HG03432 (cell line): ENCODE measurements around the gene SHKBP1.
"Not testable (repeated sequence)": the region's sequence is repeated elsewhere in the genome, so short reads cannot be mapped to it uniquely, and the experiment has no call there.

Experiments used
- ATAC-seq: cut with Tn5 transposase; IDR thresholded peaks from one replicate; pipeline ENCODE4 v1.9.1; 2021; ENCODE audit warnings: mild to moderate bottlenecking, moderate library complexity; ENCODE audit not compliant: unreplicated experiment

The SHKBP1 gene

DNA sequence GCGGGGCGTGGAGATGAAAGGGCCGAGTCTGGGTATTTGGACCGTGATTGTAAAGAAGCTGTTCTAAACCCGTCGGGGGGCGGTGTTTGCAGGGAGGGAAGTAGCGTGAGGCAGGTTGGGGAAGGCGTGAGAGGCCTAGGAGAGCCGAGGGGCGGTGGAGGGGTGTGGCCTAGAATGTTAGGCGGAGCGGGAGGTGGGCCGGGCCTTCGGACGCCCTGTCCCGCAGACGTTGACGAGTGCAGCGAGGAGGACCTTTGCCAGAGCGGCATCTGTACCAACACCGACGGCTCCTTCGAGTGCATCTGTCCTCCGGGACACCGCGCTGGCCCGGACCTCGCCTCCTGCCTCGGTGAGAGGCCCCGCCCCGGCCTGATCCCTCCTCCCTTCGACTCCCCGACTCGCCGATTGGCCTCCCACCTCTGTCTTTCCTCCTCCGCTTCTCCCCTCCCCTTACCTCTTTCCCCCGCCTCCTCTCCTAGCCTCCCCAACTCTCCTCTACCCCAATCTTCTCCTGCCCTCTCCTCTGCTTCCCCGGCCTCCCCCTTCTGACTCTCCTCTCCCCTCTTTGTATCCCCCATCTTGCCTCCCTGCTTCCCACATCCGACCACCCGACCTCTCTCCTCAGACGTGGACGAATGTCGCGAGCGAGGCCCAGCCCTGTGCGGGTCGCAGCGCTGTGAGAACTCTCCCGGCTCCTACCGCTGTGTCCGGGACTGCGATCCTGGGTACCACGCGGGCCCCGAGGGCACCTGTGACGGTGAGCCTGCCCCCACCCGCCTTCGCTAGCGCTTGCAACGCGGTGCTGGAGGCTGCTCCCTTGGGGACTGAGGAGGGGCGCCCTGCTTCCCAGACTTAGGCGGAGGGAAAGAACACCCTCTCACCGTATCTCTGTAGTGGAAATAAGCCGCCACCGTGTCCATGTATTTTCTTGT is 37.3 kb downstream of the SHKBP1 start:
- ATAC-seq = peak; percentile 52

DNA sequence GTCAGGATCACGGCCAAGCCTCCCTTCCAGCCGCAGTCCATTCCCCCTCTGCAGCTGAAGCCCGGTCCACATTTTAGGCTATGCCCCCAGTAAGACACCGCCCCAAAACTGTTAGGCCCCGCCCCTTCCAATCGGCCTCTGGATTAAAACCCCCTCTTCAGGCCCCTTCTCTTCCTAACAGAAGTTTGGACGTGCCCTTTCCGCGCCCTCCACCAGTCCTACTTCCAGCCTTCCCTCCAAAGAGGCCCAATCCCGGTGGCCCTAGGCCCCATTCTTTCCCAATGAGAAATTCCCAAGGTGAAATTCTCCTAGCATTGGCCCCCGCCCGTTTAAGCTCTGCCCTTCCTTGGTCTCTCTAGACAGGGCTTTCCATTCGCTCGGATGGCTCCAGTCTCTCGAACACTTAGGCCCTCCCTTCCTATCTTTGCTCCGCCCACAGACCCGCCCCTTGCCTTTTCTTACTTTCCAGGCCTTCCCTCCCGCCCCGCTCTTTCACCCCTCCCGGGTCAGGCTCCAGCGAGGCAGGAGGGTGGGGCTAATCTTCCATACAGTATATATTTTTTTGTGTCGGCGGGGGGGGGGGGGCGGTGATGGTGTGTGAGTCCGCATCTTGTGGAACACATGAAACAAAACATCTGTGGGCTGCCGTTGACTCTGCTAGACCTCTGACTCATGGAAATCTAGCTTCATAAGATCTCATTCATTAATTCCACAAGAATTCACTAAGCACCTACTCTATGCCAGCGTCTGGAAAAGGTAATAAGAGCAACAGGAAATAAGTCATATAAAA is 38.1 kb downstream of the SHKBP1 start:
- ATAC-seq = no peak

DNA sequence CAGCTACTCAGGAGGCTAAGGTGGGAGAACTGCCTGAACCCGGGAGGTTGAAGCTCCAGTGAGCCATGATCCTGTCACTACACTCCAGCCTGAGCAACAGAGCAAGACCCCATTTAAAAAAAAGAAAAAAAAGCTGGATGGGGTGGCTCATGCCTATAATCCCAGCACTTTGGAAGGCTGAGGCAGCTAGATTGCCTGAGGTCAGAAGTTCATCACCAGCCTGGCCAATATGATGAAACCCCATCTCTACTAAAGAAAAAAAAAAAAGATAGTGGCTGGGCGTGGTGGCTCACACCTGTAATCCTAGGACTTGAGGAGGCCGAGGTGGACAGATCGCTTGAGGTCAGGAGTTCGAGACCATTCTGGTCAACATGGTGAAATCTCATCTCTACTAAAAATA is 39.5 kb downstream of the SHKBP1 start:
- no peak for ATAC-seq

DNA sequence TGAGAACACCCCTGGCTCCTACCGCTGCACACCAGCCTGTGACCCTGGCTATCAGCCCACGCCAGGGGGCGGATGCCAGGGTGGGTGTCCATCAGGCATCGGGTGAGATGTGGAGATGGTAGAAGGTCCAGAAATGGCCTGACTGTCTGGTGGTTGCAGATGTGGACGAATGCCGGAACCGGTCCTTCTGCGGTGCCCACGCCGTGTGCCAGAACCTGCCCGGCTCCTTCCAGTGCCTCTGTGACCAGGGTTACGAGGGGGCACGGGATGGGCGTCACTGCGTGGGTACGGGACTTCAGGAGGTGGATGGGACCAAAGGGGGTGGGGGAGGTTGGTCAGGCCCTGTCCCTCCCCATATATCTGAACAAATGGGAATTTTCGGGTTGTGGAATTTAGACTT is 40.3 kb downstream of the SHKBP1 start:
- no peak for ATAC-seq

DNA sequence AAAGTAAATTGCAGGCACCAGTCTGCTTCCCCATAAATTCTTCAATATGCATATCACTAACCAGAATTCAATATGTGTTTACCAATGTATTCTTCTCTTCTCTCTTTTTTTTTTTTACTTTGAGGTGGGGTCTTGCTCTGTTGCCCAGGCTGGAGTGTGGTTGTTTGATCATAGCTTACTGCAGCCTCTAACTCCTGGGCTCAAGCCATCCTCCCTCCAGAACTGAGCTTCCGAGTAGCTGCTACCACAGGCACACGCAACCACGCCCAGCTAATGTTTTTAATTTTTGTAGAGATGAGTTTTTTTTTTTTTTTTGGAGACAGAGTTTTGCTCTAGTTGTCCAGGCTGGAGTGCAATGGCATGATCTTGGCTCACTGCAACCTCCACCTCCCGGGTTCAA is 41.3 kb downstream of the SHKBP1 start:
- ATAC-seq = no peak

DNA sequence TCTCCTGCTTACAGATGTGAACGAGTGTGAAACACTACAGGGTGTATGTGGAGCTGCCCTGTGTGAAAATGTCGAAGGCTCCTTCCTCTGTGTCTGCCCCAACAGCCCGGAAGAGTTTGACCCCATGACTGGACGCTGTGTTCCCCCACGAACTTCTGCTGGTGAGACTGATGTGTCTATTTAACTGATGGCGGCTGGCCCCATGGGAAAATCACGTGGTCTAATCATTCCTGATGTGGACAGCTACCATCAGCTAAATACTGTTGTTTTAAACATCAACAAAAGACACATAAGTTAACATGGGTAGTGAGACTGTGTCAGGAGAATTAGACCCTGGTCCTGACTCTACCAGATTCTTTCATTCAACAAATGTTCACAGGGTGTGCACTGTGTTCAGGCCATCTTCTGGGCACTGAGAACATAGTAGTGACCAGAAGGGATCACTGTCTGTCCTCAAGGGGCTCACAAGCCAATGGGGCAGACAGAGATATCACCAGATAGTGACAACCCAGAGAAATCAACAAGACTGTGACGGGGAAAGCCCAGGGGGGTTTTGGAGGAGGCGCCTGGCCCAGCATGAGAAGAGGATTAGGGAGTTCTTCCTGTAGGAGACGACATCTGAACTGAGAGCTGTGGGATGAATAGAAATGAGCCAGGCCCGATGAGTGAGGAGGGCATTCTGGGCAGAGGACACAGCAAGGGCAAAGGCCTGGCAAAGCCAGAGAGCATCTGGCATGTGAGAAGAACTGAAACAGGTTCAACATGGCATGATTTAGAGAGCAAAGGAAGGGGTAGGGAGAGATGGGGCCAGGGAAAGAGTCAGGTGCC is 42.9 kb downstream of the SHKBP1 start:
- no peak for ATAC-seq

DNA sequence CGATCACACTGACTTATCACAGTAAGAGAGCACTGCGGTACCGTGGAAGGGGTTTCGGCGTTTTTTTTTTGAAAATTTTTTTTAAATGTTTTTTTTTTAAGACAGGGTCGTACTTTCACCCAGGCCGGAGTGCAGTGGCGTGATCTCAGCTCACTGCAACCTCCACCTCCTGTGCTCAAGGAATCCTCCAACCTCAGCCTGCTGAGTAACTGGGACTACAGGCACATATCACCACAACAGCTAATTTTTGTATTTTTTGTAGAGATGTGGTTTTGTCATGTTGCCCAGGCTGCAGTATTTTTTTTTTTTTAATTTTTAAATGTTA is 43.5 kb downstream of the SHKBP1 start:
- ATAC-seq = no peak

DNA sequence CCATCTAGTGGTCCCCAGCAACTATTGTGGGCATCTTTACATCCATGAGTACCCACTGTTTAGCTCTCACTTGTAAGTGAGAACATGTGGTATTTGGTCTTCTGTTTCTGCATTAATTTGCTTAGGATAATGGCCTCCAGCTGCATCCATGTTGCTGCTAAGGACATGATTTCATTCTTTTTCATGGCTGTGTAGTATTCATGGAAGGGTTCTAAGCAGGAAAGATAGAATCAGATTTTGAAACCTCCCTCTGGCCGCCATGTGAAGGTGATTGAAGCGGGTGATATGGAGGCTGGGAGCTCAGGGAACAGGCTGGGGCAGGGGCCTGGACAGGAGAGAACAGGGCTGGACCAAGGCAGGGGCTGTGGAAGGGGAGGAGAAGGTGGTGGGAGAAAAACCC is 44.6 kb downstream of the SHKBP1 start:
- no peak for ATAC-seq

DNA sequence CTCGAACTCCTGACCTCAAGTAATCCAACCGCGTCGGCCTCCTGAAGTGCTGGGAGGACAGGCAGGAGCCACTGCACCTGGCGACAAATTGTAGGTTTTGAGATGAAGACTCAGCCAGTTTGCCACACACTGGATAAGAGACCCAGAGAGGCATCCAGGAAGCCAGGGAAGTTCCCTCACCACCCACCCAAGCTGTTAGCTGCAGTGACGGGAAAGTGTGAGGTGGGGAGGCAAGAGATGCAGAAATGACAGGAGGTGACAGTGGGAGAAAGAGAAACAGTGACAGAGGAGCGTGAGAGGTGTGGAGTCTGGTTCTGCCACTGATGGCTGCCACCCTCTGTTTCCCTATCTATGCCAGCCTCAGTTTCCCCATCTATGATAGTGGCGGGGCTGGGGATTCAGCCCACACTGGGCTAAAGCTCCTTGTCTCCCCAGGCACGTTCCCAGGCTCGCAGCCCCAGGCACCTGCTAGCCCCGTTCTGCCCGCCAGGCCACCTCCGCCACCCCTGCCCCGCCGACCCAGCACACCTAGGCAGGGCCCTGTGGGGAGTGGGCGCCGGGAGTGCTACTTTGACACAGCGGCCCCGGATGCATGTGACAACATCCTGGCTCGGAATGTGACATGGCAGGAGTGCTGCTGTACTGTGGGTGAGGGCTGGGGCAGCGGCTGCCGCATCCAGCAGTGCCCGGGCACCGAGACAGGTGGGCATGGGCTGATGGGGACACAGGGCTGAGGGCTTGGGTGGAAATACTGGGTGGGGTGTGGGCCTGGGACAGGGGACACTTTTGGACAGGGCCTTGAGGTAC is 45.5 kb downstream of the SHKBP1 start:
- ATAC-seq = no peak

DNA sequence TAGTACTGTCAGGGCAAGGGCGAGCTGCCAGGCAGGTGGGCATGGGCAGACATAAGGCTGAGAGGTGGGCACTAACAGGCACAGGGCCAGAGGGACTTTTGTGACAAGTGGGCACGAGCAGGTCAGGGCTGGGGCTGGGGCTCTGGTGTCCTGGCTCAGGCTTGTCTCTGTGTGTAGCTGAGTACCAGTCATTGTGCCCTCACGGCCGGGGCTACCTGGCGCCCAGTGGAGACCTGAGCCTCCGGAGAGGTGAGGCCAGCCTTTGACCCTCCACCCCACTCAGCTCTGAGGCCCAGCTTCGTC is 46.1 kb downstream of the SHKBP1 start:
- ATAC-seq = no peak

DNA sequence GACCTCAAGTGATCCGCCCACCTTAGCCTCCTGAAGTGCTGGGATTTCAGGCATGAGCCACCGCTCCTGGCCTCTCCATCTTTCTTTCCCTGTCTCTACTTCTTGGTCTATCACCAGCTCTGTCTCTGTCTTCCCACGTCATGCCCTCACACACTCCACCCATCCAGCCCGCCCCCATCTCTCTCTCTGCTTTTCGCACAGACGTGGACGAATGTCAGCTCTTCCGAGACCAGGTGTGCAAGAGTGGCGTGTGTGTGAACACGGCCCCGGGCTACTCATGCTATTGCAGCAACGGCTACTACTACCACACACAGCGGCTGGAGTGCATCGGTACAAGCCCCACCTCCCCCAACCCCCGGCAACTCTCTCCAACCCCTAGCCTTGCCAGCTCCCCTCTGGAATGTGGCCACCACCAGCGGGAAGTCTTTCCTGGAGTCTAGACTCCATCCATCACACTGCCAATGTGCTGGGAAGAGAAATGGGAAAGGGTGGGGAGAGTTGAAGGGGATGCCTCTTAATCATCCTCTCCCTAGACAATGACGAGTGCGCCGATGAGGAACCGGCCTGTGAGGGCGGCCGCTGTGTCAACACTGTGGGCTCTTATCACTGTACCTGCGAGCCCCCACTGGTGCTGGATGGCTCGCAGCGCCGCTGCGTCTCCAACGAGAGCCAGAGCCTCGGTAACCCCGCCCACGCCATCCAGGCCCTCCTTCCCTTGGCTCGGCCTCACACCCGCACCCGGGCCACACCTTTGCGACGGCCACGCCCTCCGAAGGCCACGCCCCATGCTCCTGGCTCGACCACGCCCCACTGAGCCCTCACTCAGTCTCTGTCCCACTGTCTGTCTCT is 47.0 kb downstream of the SHKBP1 start:
- ATAC-seq = no peak

DNA sequence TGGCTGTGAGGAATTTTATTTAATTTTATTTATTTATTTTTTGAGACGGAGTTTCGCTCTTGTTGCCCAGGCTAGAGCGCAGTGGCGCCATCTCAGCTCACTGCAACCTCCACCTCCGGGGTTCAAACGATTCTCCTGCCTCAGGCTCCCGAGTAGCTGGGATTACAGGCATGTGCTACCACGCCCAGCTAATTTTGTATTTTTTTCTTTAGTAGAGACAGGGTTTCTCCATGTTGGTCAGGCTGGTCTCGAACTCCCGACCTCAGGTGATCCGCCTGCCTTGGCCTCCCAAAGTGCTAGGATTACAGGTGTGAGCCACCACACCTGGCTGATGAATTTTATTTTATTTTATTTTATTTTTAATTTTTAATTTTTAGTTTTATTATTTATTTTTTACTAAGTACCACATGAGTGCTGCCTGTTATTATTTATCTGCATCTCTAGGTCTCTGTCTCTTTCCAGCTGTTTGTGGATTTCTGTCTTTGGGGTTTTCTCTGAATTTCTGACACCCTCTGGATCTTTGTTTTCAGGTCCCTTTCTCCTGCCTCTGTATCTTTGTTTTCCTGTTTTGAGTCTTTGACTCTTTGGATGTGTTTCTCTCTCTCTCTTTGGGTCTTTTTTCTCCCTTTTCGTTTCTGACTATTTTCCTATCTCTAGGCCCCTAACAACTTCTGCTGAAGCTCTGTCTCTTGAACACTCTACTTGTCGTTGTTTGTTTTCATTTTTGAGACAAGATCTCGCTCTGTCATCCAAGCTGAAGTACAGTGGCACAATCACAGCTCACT is 47.9 kb downstream of the SHKBP1 start:
- not testable (repeated sequence) for ATAC-seq

DNA sequence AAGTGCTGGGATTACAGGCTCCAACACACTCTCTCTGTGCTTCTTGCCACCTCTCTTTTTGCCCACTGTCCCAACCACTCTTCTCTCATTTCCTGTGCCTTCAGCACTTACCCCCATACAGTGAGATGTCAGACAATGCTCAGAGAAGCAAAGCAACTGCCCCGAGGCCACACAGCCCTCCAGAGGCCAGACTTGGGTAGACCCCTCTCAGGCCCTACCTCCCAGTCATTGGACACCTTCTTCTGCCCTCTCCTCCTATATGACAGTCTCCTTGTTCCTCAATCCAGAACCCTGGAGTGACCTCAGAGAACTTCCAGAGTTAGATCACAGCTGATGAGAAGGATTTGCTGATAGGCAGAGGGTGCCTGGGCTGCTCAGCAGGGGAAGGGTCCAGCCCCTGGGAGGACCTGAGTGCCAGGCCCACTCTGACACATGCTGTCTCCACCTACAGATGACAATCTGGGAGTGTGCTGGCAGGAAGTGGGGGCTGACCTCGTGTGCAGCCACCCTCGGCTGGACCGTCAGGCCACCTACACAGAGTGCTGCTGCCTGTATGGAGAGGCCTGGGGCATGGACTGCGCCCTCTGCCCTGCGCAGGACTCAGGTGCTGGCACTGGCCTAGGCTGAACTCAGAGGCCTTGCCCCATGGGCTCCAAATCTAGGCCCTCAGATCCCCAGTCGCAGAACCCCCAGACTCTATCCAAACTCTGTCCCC is 48.9 kb downstream of the SHKBP1 start:
- no peak for ATAC-seq

DNA sequence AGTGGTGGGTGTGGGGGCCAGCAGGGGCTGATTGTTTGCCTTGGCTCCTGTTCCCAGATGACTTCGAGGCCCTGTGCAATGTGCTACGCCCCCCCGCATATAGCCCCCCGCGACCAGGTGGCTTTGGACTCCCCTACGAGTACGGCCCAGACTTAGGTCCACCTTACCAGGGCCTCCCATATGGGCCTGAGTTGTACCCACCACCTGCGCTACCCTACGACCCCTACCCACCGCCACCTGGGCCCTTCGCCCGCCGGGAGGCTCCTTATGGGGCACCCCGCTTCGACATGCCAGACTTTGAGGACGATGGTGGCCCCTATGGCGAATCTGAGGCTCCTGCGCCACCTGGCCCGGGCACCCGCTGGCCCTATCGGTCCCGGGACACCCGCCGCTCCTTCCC is 50.2 kb downstream of the SHKBP1 start:
- no peak for ATAC-seq

DNA sequence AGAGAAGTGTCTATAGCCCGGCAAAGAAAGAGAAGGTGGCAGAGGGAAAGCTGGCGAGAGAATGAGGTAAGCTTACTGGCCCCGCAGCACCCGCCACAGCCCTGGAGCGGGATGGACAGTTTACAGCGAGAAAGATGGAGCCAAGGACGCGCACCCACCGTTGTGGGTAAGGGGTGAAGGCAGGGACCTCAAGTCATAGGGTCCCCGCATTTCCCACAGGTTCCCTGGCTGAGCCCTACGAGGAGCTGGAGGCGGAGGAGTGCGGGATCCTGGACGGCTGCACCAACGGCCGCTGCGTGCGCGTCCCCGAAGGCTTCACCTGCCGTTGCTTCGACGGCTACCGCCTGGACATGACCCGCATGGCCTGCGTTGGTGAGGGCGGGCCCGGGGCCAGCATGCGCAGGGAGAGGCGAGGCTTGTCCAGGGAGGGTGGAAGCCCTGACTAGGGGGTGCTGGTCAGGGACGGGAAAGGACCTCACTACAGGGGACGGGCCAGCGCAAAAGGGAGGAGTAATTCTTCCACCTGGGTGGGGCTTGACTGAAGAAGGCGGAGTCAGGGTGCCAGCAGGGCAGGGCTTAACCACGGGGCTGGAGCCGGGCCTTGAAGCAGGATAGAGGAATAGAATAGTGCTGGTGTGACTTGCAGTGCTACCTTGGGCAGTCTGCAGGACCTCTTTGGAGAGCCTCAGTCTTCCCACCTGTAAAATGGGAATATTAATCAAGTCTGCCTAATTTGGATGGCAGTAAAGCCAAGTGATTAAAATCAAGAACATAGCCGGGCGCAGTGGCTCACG is 51.0 kb downstream of the SHKBP1 start:
- no peak for ATAC-seq

DNA sequence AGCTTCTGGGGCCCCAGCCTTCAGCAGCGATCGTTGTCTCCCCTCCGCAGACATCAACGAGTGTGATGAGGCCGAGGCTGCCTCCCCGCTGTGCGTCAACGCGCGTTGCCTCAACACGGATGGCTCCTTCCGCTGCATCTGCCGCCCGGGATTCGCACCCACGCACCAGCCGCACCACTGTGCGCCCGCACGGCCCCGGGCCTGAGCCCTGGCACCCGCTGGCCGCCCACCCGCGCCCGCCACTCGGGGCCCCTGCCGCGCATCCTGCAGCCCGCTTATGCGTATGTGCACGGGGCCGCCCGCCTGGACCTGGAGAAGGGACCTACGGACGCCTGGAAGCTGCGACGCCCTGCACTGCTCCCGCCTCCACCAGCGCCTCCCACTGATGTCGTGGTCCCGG is 52.7 kb downstream of the SHKBP1 start:
- ATAC-seq = no peak

DNA sequence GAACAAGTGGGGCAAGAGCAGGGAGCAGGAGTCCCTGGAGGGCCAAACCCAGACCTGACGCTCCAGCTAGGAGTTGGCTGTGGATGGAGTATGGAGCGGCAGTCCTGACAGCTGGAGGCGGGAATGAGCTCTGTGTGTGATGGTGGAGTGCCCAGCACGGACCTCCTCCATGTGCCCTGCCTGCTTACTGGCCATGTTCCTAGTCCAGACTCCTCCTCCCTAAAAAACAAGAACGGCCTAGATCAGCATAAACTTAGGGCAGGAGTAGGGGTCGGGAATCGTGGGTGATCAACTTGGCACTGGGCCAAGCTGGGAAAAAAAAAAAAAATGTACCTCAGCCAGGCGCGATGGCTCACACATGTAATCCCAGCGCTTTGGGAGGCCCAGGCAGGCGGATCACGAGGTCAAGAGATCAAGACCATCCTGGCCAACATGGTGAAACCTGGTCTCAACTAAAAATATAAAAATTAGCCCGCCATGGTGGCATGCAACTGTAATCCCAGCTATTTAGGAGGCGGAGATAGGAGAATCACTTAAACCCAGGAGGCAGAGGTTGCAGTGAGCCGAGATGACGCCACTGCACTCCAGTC is 54.0 kb downstream of the SHKBP1 start:
- ATAC-seq = no peak
